IMR-90 (cell line): Measurements from ENCODE around the gene H6PD. TPM values are rescaled to one million over a fixed set of nuclear protein-coding genes. Genes with fewer than 3 reads are reported as not detected.

Source experiments
- ATAC-seq: fragments of 200-7000 bp; cut with Tn5 transposase; 2 replicates; pipeline ENCODE4 v1.9.1; 2020; ENCODE audit warnings: low read depth, mild to moderate bottlenecking, moderate library complexity
- BruUV-seq: library from RNA; stranded (reverse); fragments of 400-500 nt; replicated peaks from 2 replicates; lab custom pipeline; 2021; lab: Mats Ljungman, UMichigan
- CTCF ChIA-PET: fragments of 300-600 bp; formaldehyde crosslinking; extraction: SDS; loops from one replicate; lab custom pipeline; 2021; ENCODE audit warnings: antibody characterized with exemption; lab: Yijun Ruan, JAX
- POLR2A ChIA-PET: fragments of 300-600 bp; sonication (Branson Sonifier 250); formaldehyde crosslinking; loops from one replicate; lab custom pipeline; 2022; ENCODE audit warnings: antibody characterized with exemption; ENCODE audit not compliant: unreplicated experiment; lab: Charles Lee
- DNase-seq: peaks from one replicate; pipeline ENCODE4 v3.0.0; 2013
- H2AFZ ChIP-seq: replicated peaks from 2 replicates; pipeline ENCODE3; 2013; ENCODE audit warnings: low read length, mild to moderate bottlenecking; ENCODE audit not compliant: poor library complexity
- H2AK5ac ChIP-seq: 2 replicates; pipeline ENCODE4 v1.6.1; 2013; ENCODE audit warnings: low read depth, low read length, inconsistent platforms
- H2AK9ac ChIP-seq: replicated peaks from 2 replicates; pipeline ENCODE3; 2013; ENCODE audit warnings: mild to moderate bottlenecking, low read depth, low read length, moderate library complexity; ENCODE audit not compliant: poor library complexity
- H2BK120ac ChIP-seq: 2 replicates; pipeline ENCODE4 v1.6.1; 2013; ENCODE audit warnings: low read depth, low read length, inconsistent platforms
- H2BK15ac ChIP-seq: 3 replicates; pipeline ENCODE4 v1.6.1; 2013; ENCODE audit warnings: low read depth, low read length, inconsistent platforms
- H2BK20ac ChIP-seq: 2 replicates; pipeline ENCODE4 v1.6.1; 2013; ENCODE audit warnings: low read depth, mild to moderate bottlenecking, inconsistent platforms, low read length, moderate library complexity
- H2BK5ac ChIP-seq: 2 replicates; pipeline ENCODE4 v1.6.1; 2013; ENCODE audit warnings: mild to moderate bottlenecking, low read depth, low read length, inconsistent platforms; ENCODE audit not compliant: poor library complexity, severe bottlenecking
- H3K14ac ChIP-seq: replicated peaks from 2 replicates; pipeline ENCODE4 v1.6.1; 2013; ENCODE audit warnings: low read depth, low read length, inconsistent platforms
- H3K18ac ChIP-seq: 2 replicates; pipeline ENCODE4 v1.6.1; 2013; ENCODE audit warnings: low read depth, low read length, control low read depth
- H3K23ac ChIP-seq: 2 replicates; pipeline ENCODE4 v1.6.1; 2013; ENCODE audit warnings: low read depth, low read length, inconsistent platforms
- H3K27ac ChIP-seq: 2 replicates; pipeline ENCODE4 v1.5.1; 2013; ENCODE audit warnings: mild to moderate bottlenecking, control low read depth, low read length; ENCODE audit not compliant: insufficient read depth
- H3K27me3 ChIP-seq: 2 replicates; pipeline ENCODE4 v1.6.1; 2013; ENCODE audit warnings: low read length; ENCODE audit not compliant: control insufficient read depth, insufficient read depth
- H3K36me3 ChIP-seq: 2 replicates; pipeline ENCODE4 v1.6.1; 2013; ENCODE audit warnings: low read length, mixed read lengths; ENCODE audit not compliant: control insufficient read depth, insufficient read depth
- H3K4ac ChIP-seq: 2 replicates; pipeline ENCODE4 v1.6.1; 2013; ENCODE audit warnings: low read depth, low read length, inconsistent platforms
- H3K4me1 ChIP-seq: 2 replicates; pipeline ENCODE4 v1.6.1; 2013; ENCODE audit warnings: low read length, mixed read lengths; ENCODE audit not compliant: control insufficient read depth, insufficient read depth
- H3K4me2 ChIP-seq: 2 replicates; pipeline ENCODE4 v1.6.1; 2013; ENCODE audit warnings: low read depth, mild to moderate bottlenecking, control low read depth, low read length, moderate library complexity
- H3K4me3 ChIP-seq: 2 replicates; pipeline ENCODE4 v1.5.1; 2013; ENCODE audit warnings: low read depth, mild to moderate bottlenecking, control low read depth, low read length, moderate library complexity; ENCODE audit not compliant: insufficient read depth
- H3K56ac ChIP-seq: 2 replicates; pipeline ENCODE4 v1.6.1; 2013; ENCODE audit warnings: low read length, inconsistent platforms; ENCODE audit not compliant: insufficient read depth; ENCODE audit errors: extremely low read depth
- H3K79me1 ChIP-seq, 2 experiments: 2 replicates each; pipeline ENCODE4 v1.6.1; 2013; ENCODE audit warnings: low read length in 2 of 2, inconsistent platforms in 1 of 2, low read depth in 1 of 2
- H3K9ac ChIP-seq: 2 replicates; pipeline ENCODE4 v1.6.1; 2013; ENCODE audit warnings: low read depth, low read length, control low read depth
- H3K9me1 ChIP-seq: 2 replicates; pipeline ENCODE4 v1.6.1; 2013; ENCODE audit warnings: low read length, inconsistent platforms; ENCODE audit not compliant: insufficient read depth
- H3K9me3 ChIP-seq: 2 replicates; pipeline ENCODE4 v1.6.1; 2013; ENCODE audit warnings: low read length; ENCODE audit not compliant: control insufficient read depth, insufficient read depth
- H4K20me1 ChIP-seq: 2 replicates; pipeline ENCODE4 v1.6.1; 2013; ENCODE audit warnings: low read length, inconsistent platforms; ENCODE audit not compliant: insufficient read depth
- H4K5ac ChIP-seq: 2 replicates; pipeline ENCODE4 v1.6.1; 2013; ENCODE audit warnings: mild to moderate bottlenecking, low read depth, low read length, control low read depth
- H4K8ac ChIP-seq, 2 experiments: 2 replicates each; pipeline ENCODE4 v1.6.1; 2013; ENCODE audit warnings: low read depth in 2 of 2, low read length in 2 of 2, control low read depth in 1 of 2, inconsistent platforms in 1 of 2
- H4K91ac ChIP-seq: 2 replicates; pipeline ENCODE4 v1.6.1; 2013; ENCODE audit warnings: low read depth, low read length, inconsistent platforms; ENCODE audit not compliant: insufficient read depth
- CEBPB ChIP-seq: IDR thresholded peaks from 2 replicates; pipeline ENCODE4 v1.6.1; 2012; ENCODE audit warnings: low read depth, low read length, improper control_type of control experiment
- MAFK ChIP-seq: IDR thresholded peaks from 2 replicates; pipeline ENCODE4 v1.6.1; 2012; ENCODE audit warnings: low read depth, low read length, improper control_type of control experiment
- MXI1 ChIP-seq: IDR thresholded peaks from 2 replicates; pipeline ENCODE4 v1.6.1; 2012; ENCODE audit warnings: low read depth, mild to moderate bottlenecking, low read length, moderate library complexity, borderline replicate concordance
- POLR2A ChIP-seq: IDR thresholded peaks from 2 replicates; pipeline ENCODE4 v1.6.1; 2012; ENCODE audit warnings: mild to moderate bottlenecking, low read depth, low read length
- SMC3 ChIP-seq: fragments of 150-350 bp; IDR thresholded peaks from 2 replicates; pipeline ENCODE4 v1.6.1; 2016; ENCODE audit warnings: low read depth, mild to moderate bottlenecking, antibody characterized with exemption, low read length, moderate library complexity
- WGBS, 2 experiments: methylation state at CpG; one replicate each; pipeline versions ENCODE4 v1.1.5 to v1.1.7; 2013; ENCODE audit warnings: missing lambda C conversion rate in 2 of 2; ENCODE audit not compliant: insufficient read length in 1 of 2; ENCODE audit errors: extremely low coverage in 2 of 2; 5-methylcytosine and 5-hydroxymethylcytosine counted together
- dilution Hi-C: fragments of 300-500 bp; cut with HindIII; formaldehyde crosslinking; loops from one replicate; pipeline ENCODE4 v1.14.3; 2018; ENCODE audit warnings: low sequenced_read_pairs; ENCODE audit not compliant: unreplicated experiment
- in situ Hi-C: fragments of 300-500 bp; cut with MboI; formaldehyde crosslinking; loops from 3 replicates; pipeline ENCODE4 v1.14.3; 2019; ENCODE audit warnings: low sequenced_read_pairs, inconsistent platforms, mixed read lengths
- intact Hi-C: fragments of 100-400 bp; cut with micrococcal nuclease; formaldehyde crosslinking; loops from 2 replicates; pipeline ENCODE4 v1.10.0; 2022
- polyA plus RNA-seq, 3 experiments: library from polyadenylated mRNA; depleted of rRNA; stranded (reverse); fragments of >200 nt; gene quantifications; 2 replicates each; pipeline ENCODE4 v1.2.3, GENCODE V29; 2012; ENCODE audit warnings: low replicate concordance in 1 of 3
- total RNA-seq: library from RNA; depleted of rRNA; stranded (reverse); fragments of >200 nt; gene quantifications from 2 replicates; pipeline ENCODE4 v1.2.3, GENCODE V29; 2012
- TF ChIP-seq, protein P1 (sequence below): conservative IDR thresholded peaks from 2 replicates; pipeline ENCODE4 v1.5.1; 2012; ENCODE audit warnings: mild to moderate bottlenecking, low read depth, low read length, improper control_type of control experiment
- TF ChIP-seq, protein P2 (sequence below): fragments of 150-350 bp; IDR thresholded peaks from 2 replicates; pipeline ENCODE4 v1.6.1; 2017; ENCODE audit warnings: mild to moderate bottlenecking, antibody characterized with exemption, low read length, low read depth

H6PD gene
- total and polyA plus RNA-seq, 2 of the 4 experiments (the other 2 are of a cell fraction) = 9.3 to 22.1 TPM

DNA sequence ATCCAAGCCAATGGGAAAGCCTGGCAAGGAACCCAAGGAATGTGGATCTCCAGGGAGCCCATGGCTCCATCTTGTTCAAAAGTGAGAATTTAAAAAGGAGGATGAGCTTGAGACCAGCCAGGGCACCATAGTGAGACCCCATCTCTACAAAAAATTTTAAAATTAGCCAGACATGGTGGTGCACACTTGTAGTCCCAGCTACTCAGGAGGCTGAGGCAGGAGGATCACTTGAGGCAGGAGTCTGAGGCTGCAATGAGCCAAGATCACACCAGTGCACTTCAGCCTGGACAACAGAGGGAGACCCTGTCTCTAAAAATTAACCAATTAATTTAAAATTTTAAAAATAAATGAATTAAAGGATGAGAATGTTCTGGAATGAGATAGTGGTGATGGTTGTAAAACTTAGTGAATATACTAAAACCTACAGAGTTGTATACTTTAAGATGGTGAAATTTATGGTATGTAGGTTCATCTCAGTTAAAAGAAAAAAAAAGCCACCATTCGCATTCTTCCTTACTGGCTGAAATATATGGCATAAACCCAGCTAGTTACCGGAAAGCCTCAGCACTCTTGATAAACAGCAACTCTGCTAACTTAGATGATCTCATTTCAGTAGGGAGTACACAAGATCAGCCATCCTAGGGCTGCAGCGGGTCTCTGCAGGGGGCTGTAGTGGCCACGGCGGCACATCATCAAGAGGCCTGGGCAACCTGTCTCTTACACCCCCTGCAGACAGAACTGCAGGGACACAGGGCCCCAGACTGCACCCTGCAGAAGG lies 48.3 kb upstream of the H6PD start (continued):
- TF ChIP-seq, protein P1, sequence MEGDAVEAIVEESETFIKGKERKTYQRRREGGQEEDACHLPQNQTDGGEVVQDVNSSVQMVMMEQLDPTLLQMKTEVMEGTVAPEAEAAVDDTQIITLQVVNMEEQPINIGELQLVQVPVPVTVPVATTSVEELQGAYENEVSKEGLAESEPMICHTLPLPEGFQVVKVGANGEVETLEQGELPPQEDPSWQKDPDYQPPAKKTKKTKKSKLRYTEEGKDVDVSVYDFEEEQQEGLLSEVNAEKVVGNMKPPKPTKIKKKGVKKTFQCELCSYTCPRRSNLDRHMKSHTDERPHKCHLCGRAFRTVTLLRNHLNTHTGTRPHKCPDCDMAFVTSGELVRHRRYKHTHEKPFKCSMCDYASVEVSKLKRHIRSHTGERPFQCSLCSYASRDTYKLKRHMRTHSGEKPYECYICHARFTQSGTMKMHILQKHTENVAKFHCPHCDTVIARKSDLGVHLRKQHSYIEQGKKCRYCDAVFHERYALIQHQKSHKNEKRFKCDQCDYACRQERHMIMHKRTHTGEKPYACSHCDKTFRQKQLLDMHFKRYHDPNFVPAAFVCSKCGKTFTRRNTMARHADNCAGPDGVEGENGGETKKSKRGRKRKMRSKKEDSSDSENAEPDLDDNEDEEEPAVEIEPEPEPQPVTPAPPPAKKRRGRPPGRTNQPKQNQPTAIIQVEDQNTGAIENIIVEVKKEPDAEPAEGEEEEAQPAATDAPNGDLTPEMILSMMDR = no peak
- TF ChIP-seq POLR2A (no peak), MAFK (no peak)

DNA sequence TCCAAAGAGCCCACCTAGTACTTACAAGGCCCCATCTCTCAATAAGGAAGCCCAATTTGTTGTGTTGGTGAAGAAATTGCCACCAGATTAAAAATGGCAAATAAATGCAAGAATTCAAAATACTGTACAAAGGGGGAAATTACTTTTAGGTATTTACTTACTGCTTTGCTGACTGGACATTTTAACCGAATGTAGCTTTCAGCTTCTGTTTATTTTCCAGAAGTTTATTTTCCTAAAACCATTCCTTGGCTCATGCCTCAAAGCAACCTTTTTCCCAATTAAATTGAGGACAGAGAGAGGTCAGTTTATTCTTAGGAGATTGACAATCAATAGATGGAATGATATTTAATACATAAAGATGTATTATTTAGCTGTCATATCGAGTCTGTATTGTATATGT lies 47.6 kb upstream of the H6PD start:
- no CpG with 5 or more reads among the region's 2 CpGs for WGBS, 2 experiments
- BruUV-seq = no TSS peak

More for the DNA sequence above, 47.6 kb upstream of the H6PD start:
- H3K9ac ChIP-seq = no peak overlapping the region
- H4K8ac ChIP-seq = no peak overlapping the region
- H3K56ac ChIP-seq = no peak overlapping the region; the same call in 1 of the 2 replicates
- H3K23ac ChIP-seq = no peak overlapping the region
- ChIA-PET POLR2A (interaction anchor here (2.0 kb wide), 1 partner anchor 15 kb away, joined by 5 read pairs; no protein-coding TSS in a partner anchor), CTCF (interaction anchor here (0.6 to 1.4 kb wide), 2 partner anchors 14 to 53 kb away, joined by 3 to 4 read pairs; no protein-coding TSS in a partner anchor)
- no peak overlapping the region for H3K27ac ChIP-seq
- no peak overlapping the region for H4K91ac ChIP-seq
- H3K9me3 ChIP-seq = no peaks in the 10 kb centered on the region
- no peak for ATAC-seq
- H3K4me3 ChIP-seq = no peak overlapping the region
- in situ Hi-C loops = no loop called here
- H2AK9ac ChIP-seq = no peak overlapping the region
- dilution Hi-C loops = no loop called here
- TF ChIP-seq CEBPB = no peak
- TF ChIP-seq, protein P2, sequence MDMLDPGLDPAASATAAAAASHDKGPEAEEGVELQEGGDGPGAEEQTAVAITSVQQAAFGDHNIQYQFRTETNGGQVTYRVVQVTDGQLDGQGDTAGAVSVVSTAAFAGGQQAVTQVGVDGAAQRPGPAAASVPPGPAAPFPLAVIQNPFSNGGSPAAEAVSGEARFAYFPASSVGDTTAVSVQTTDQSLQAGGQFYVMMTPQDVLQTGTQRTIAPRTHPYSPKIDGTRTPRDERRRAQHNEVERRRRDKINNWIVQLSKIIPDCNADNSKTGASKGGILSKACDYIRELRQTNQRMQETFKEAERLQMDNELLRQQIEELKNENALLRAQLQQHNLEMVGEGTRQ = no peak
- TF ChIP-seq MAFK = peak; percentile 89
- no peak for TF ChIP-seq MXI1
- no peak for TF ChIP-seq SMC3
- TF ChIP-seq, protein P1 = no peak
- no peaks in the 10 kb centered on the region for H4K20me1 ChIP-seq
- H3K14ac ChIP-seq = no peak overlapping the region
- peaks cover 17% of the 10 kb centered on the region for H3K9me1 ChIP-seq
- H3K27me3 ChIP-seq = no peaks in the 10 kb centered on the region
- no peak overlapping the region for H2AFZ ChIP-seq
- no peak overlapping the region for H2AK5ac ChIP-seq
- H4K5ac ChIP-seq = no peak overlapping the region
- intact Hi-C loops = no loop called here
- H3K4me1 ChIP-seq = peaks cover 12% of the 10 kb centered on the region
- no peak overlapping the region for H2BK120ac ChIP-seq
- no peak overlapping the region for H2BK5ac ChIP-seq
- DNase-seq = no peak
- H3K18ac ChIP-seq = no peak overlapping the region
- peaks cover 4% of the 10 kb centered on the region for H3K36me3 ChIP-seq
- H3K4ac ChIP-seq = no peak overlapping the region
- H2BK20ac ChIP-seq = no peak overlapping the region
- H2BK15ac ChIP-seq = no peak overlapping the region
- no peak overlapping the region for H3K4me2 ChIP-seq
- peaks cover 7 to 49% of the 10 kb centered on the region in 2 experiments; a peak in 3 of 4 replicates for H3K79me1 ChIP-seq
